Endometrial microvascular endothelial cells (primary cell): ENCODE results near the gene EXOC4. TPM values are rescaled to one million over a fixed set of nuclear protein-coding genes. Genes with fewer than 3 reads are reported as not detected.

Source experiments
- in situ Hi-C: cut with HindIII; loops from 2 replicates; pipeline ENCODE4 v1.10.0; 2017; ENCODE audit warnings: low sequenced_read_pairs, low pct_unique_long_range_greater_than_20kb; ENCODE audit errors: inconsistent ontology term
- total RNA-seq: library from RNA; depleted of rRNA; stranded (reverse); fragments of >200 nt; gene quantifications from one replicate; pipeline ENCODE4 v1.2.3, GENCODE V29; 2015; ENCODE audit errors: inconsistent ontology term

EXOC4 gene
- total RNA-seq, 1 donor from 2014 or later, result 38.5 TPM

DNA sequence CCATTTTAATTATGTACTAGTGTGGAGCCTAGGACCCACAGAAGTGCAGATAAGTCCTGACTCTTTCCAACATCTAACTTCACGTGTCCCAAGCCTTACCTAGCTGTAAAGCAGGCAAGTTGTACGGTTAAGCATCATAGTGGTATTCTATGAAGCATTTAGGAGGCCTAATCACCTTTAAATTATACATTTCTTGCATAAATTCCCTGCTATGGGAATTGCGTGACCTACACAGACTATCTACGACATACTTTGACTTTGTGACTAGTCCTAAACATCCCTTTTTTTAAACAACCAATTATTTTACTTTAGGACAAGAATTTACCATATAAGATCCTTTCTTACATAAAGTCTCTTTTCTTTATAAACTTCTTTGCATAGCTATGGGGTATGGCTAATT lies 836.6 kb downstream of the EXOC4 start:
- in situ Hi-C loops, result no loop called here

DNA sequence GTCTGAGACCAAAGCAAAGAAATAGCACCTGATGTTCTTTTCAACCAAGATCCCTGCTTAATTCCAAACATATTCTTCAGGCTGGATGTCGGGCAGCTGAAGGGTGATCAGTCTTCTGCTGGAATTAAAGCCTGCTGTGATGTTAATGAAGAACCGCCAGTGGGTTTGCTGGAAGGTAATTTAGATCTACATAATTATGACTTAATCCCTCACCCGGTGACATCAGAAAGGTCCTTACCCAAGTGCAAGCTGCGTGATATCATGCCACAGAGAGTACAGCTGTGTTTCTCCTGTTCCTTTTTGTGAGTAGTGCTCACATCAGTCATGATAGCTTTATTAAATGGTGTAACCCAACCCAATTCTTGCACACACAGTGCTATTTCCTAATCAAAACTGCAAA lies 845.2 kb downstream of the EXOC4 start:
- in situ Hi-C loops, result no loop called here

DNA sequence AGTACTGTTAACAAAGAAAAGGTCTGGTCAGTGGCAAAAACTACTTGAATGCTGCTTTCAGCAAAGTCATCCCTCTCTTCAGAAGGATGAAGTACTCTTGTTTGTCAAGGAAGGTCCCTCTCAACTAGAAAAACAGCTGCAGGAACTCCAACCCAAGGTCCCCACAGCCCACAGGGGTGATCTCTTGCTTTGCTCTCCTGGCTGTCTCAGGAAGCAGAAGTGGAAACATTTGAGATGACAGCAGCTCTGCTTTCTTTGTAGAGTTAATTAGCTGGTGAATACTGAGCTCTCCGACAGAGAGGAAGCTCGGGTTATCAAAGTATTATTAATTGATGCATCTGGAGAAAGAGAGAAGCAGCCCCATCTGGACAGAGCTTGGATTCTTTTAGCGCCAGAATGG lies 848.8 kb downstream of the EXOC4 start:
- in situ Hi-C loops, result no loop called here

DNA sequence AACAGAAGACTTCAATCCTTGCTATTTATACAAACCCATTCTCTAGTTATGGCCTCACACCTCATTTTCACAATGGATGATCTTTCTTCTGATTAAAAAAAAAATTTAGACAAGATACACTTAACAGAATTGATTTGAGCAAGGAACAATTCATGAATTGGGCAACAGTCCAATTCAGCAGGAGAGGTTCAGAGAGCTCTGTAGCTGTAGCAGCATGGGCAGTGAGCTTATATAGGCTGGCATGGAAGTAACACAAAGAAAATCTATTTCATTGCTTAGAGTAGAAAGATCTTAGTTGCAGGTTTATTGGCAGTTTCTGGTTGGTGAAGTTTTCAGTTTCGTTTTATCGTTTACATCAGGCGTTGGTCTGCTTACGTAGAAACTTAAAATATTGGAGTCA lies 851.3 kb downstream of the EXOC4 start:
- in situ Hi-C loops, result no loop called here

DNA sequence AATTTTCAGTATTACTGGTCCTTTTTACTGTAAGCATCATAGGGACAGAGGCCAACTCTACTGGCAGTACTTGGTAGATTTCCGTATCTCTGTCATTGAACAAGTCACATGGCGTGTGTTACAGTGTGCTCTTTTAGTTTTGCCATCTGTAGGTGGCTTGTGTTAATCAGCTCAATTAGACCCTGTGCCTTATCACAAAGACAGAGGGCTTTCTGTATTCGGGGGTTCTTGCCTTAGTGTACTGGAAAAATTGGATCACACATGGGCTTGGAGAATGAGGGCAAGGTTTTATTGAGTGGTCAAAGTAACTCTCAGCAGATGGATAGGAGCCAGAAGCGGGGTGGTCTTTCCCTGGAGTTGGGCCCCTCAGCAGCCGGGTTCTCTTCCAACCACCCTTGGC lies 853.0 kb downstream of the EXOC4 start:
- in situ Hi-C loops, result no loop called here

DNA sequence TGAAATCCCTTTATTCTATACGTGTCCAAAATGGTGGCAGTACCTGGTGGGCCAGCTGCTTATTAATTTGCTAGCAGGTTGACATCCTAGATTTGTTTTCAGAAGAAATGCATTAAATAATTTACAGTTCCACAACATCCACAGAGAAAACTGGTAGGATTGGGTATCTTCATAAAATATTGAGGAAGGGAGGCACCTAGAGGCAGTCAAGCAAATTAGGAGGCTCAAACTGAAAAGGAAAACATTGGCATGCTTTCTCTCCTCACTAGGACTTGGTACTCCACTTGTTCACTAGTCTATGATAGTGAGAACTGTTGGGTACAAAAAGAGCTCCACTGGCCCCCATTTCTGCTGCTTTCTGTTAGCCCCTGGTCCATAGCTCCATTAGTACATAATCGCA lies 855.9 kb downstream of the EXOC4 start:
- in situ Hi-C loops, result no loop called here

DNA sequence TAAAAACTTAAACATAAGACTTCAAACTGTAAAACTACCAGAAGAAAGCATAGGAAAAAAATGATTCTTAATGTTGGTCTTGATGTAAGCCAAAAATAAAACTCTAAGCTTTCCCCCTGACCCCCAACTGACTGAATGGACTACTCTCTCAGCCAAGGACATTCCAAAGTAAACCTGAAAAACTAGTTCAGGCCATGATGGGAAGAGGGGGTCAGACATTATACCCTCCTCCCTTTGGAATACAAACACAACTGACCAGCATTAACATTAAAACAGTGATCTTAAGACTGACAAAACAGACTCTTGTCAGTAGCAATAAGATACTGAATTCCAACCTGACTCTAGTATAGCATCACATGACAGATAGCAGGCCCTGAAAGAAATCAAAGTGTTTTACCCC lies 860.8 kb downstream of the EXOC4 start:
- in situ Hi-C loops, result no loop called here

DNA sequence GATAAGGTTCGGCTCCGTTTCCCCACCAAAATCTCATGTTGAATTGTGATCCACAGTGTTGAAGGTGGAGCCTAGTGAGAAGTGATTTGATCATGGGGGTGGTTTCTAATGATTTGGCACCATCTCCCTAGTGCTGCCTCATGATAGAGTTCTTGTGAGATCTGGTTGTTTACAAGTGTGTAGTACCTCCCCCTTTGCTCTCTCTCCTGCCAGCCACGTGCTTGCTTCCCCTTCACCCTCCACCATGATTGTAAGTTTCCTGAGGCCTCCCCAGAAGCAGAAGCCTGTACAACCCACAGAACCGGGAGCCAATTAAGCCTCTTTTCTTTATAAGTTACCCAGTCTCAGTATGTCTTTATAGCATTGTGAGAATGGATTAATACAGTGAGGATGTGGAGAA lies 862.1 kb downstream of the EXOC4 start:
- in situ Hi-C loops, result no loop called here

Other genes with a start within 250 kb of the EXOC4 start
- gene CHCHD3, start 171.0 kb upstream of the EXOC4 start, total RNA-seq, result 60.9 TPM